K562 (cell line): ENCODE data around the gene CLTC. TPM values are rescaled to one million over a fixed set of nuclear protein-coding genes. Genes with fewer than 3 reads are reported as not detected.

ENCODE experiments used
- ATAC-seq: fragments of 200-7000 bp; cut with Tn5 transposase; 3 replicates; pipeline ENCODE4 v1.9.1; 2020; ENCODE audit warnings: moderate library complexity
- BruUV-seq: library from RNA; stranded (reverse); fragments of 400-500 nt; replicated peaks from 2 replicates; lab custom pipeline; 2021; lab: Mats Ljungman, UMichigan
- CTCF ChIA-PET: fragments of 300-600 bp; formaldehyde crosslinking; extraction: SDS; loops from one replicate; lab custom pipeline; 2021; ENCODE audit warnings: low intra/inter-chr PET ratio; lab: Yijun Ruan, JAX
- POLR2A ChIA-PET: fragments of 300-600, 350-650 bp; sonication (Branson Sonifier 250); formaldehyde crosslinking; extraction: SDS; loops from one replicate; lab custom pipeline; 2021; ENCODE audit warnings: antibody characterized with exemption, inconsistent platforms; lab: Yijun Ruan, JAX
- DNase-seq, 4 experiments: peaks; one replicate each; pipeline versions ENCODE4 v3.0.0 to v3.0.0-alpha.2; 2011 to 2018; ENCODE audit warnings: low spot score in 3 of 4, mixed read lengths in 3 of 4; ENCODE audit errors: extremely low read depth in 1 of 4
- FAIRE-seq: peaks from 2 replicates; lab custom pipeline; 2011; peaks lifted over from hg19 to GRCh38; lab: Jason Lieb, UNC
- H2AFZ ChIP-seq: 2 replicates; pipeline ENCODE4 v1.6.0; 2011; ENCODE audit warnings: low read depth, low read length, control low read depth, inconsistent platforms
- H3K27ac ChIP-seq: fragments of 200-600 bp; 3 replicates; pipeline ENCODE4 v1.8.0; 2011; ENCODE audit warnings: low read depth, mild to moderate bottlenecking, control low read depth, inconsistent platforms, low read length, moderate library complexity, mixed read lengths; ENCODE audit errors: extremely low read depth
- H3K27me3 ChIP-seq, 2 experiments: fragments of 300-600 bp in 1 of 2; 2 replicates in 1 of 2; 3 replicates in 1 of 2; pipeline versions ENCODE4 v1.6.0 to v1.8.0; 2011; ENCODE audit warnings: inconsistent platforms in 2 of 2, low read length in 2 of 2, mild to moderate bottlenecking in 1 of 2, mixed read lengths in 1 of 2, moderate library complexity in 1 of 2; ENCODE audit not compliant: control insufficient read depth in 2 of 2, insufficient read depth in 2 of 2
- H3K36me3 ChIP-seq: fragments of 300-600 bp; 3 replicates; pipeline ENCODE4 v1.8.0; 2011; ENCODE audit warnings: mild to moderate bottlenecking, low read length, inconsistent platforms; ENCODE audit not compliant: control insufficient read depth, insufficient read depth
- H3K4me1 ChIP-seq, 2 experiments: fragments of 200-600 bp in 1 of 2; replicated peaks in 1 of 2; 2 replicates in 1 of 2; 3 replicates in 1 of 2; pipeline versions ENCODE4 v1.5.1 to v1.8.0; 2011; ENCODE audit warnings: inconsistent platforms in 2 of 2, low read length in 2 of 2, mild to moderate bottlenecking in 1 of 2, mixed read lengths in 1 of 2, moderate library complexity in 1 of 2; ENCODE audit not compliant: control insufficient read depth in 2 of 2, insufficient read depth in 2 of 2
- H3K4me2 ChIP-seq: 2 replicates; pipeline ENCODE4 v1.6.1; 2011; ENCODE audit warnings: low read length, control low read depth, inconsistent platforms, mixed read lengths; ENCODE audit not compliant: insufficient read depth
- H3K4me3 ChIP-seq: fragments of 200-600 bp; sonication (generic), shearing (Covaris generic); 2 replicates; pipeline ENCODE4 v1.5.1; 2016; ENCODE audit warnings: control low read depth, inconsistent platforms
- H3K79me2 ChIP-seq: fragments of 200-600 bp; 3 replicates; pipeline ENCODE4 v1.8.0; 2011; ENCODE audit warnings: low read length, inconsistent platforms; ENCODE audit not compliant: control insufficient read depth, insufficient read depth
- H3K9ac ChIP-seq, 2 experiments: 2 replicates each; pipeline versions ENCODE4 v1.6.0 to v1.6.1; 2011; ENCODE audit warnings: low read depth in 2 of 2, low read length in 2 of 2, control low read depth in 1 of 2, inconsistent platforms in 1 of 2, mild to moderate bottlenecking in 1 of 2, mixed read lengths in 1 of 2; ENCODE audit not compliant: insufficient read depth in 1 of 2
- H3K9me1 ChIP-seq: one replicate; pipeline ENCODE4 v1.6.0; 2011; ENCODE audit warnings: inconsistent platforms, mild to moderate bottlenecking, low read length, moderate library complexity; ENCODE audit not compliant: control insufficient read depth, insufficient read depth
- H3K9me3 ChIP-seq: replicated peaks from 2 replicates; pipeline ENCODE4 v1.5.1; 2011; ENCODE audit warnings: low read depth, low read length, inconsistent platforms; ENCODE audit not compliant: control insufficient read depth, insufficient read depth
- H4K20me1 ChIP-seq: replicated peaks from 2 replicates; pipeline ENCODE4 v1.6.1; 2011; ENCODE audit warnings: low read length, inconsistent platforms, mixed read lengths; ENCODE audit not compliant: control insufficient read depth, insufficient read depth
- ASH1L ChIP-seq: fragments of 450-650 bp; IDR thresholded peaks from 2 replicates; pipeline ENCODE4 v1.6.1; 2018; ENCODE audit warnings: borderline replicate concordance, mild to moderate bottlenecking, low read depth; ENCODE audit not compliant: partially characterized antibody
- BRCA1 ChIP-seq, 2 experiments: fragments of 450-650 bp in 1 of 2; sonication (generic) in 1 of 2; formaldehyde crosslinking in 1 of 2; IDR thresholded peaks; 2 replicates each; pipeline versions ENCODE4 v1.5.0 to v1.6.1; 2017 to 2020; ENCODE audit warnings: mild to moderate bottlenecking in 1 of 2, missing genetic modification reagents in 1 of 2
- CC2D1A ChIP-seq: fragments of 450-650 bp; IDR thresholded peaks from 2 replicates; pipeline ENCODE4 v1.6.1; 2017; ENCODE audit warnings: mild to moderate bottlenecking
- DLX4 ChIP-seq: fragments of 250-450 bp; sonication (Bioruptor Pico); IDR thresholded peaks from 2 replicates; pipeline ENCODE4 v1.6.1; 2021; ENCODE audit warnings: mild to moderate bottlenecking
- ETV1 ChIP-seq: fragments of 450-650 bp; conservative IDR thresholded peaks from 2 replicates; pipeline ENCODE4 v1.6.1; 2016; ENCODE audit warnings: missing genetic modification characterization, control low read depth, low read depth, missing compliant biosample characterization
- FOXK2 ChIP-seq, 2 experiments: fragments of 450-650 bp; IDR thresholded peaks in 1 of 2; conservative IDR thresholded peaks in 1 of 2; 2 replicates each; pipeline ENCODE4 v1.6.1; 2016; ENCODE audit warnings: low read depth in 2 of 2, mild to moderate bottlenecking in 1 of 2
- MXD1 ChIP-seq: fragments of 250-450 bp; sonication (Bioruptor Pico); IDR thresholded peaks from 2 replicates; pipeline ENCODE4 v1.8.0; 2021; ENCODE audit warnings: borderline replicate concordance, mild to moderate bottlenecking, moderate library complexity; ENCODE audit not compliant: poor library complexity, severe bottlenecking
- SPI1 ChIP-seq: IDR thresholded peaks from 2 replicates; pipeline ENCODE4 v1.6.1; 2011; ENCODE audit warnings: low read depth, low read length, control low read depth, borderline replicate concordance
- SREBF1 ChIP-seq: fragments of 150-350 bp; IDR thresholded peaks from 2 replicates; pipeline ENCODE4 v1.6.1; 2014; ENCODE audit warnings: antibody characterized with exemption, low read depth, low read length, borderline replicate concordance
- TFAM ChIP-seq: fragments of 250-450 bp; sonication (Bioruptor Pico); conservative IDR thresholded peaks from 2 replicates; pipeline ENCODE4 v1.5.0; 2021; ENCODE audit warnings: mild to moderate bottlenecking, moderate library complexity
- ZNF431 ChIP-seq: sonication (generic); formaldehyde crosslinking; IDR thresholded peaks from 2 replicates; pipeline ENCODE4 v1.8.0; 2022; ENCODE audit warnings: mild to moderate bottlenecking, missing genetic modification reagents
- ZNF695 ChIP-seq: fragments of 450-650 bp; formaldehyde crosslinking; IDR thresholded peaks from 2 replicates; pipeline ENCODE4 v1.4.0; 2020; ENCODE audit warnings: mild to moderate bottlenecking, moderate library complexity
- ZNF740 ChIP-seq, 3 experiments: fragments of 200-800 bp in 1 of 3; sonication (Bioruptor generic) in 1 of 3; sonication (generic) in 1 of 3; formaldehyde crosslinking in 1 of 3; IDR thresholded peaks; 2 replicates each; pipeline versions ENCODE4 v1.6.1 to v1.8.0; 2016 to 2022; ENCODE audit warnings: mild to moderate bottlenecking in 2 of 3, missing compliant biosample characterization in 2 of 3, missing genetic modification characterization in 2 of 3, missing genetic modification reagents in 1 of 3
- ZNF79 ChIP-seq: fragments of 250-450 bp; sonication (Bioruptor Pico); IDR thresholded peaks from 2 replicates; pipeline ENCODE4 v1.4.0; 2020; ENCODE audit warnings: low read depth, mild to moderate bottlenecking, moderate library complexity
- WGBS: fragments of 100-300 bp; shearing (Covaris generic); methylation state at CpG from one replicate; pipeline ENCODE4 v1.1.6; 2016; ENCODE audit warnings: low coverage, mixed read lengths; ENCODE audit not compliant: insufficient coverage; ENCODE audit errors: missing lambda C conversion rate; 5-methylcytosine and 5-hydroxymethylcytosine counted together
- in situ Hi-C: fragments of 300-500 bp; cut with MboI; formaldehyde crosslinking; loops from 4 replicates; pipeline ENCODE4 v1.15.0; 2018; ENCODE audit warnings: inconsistent platforms, mixed read lengths
- intact Hi-C: fragments of 100-400 bp; cut with micrococcal nuclease; formaldehyde crosslinking; loops from 2 replicates; pipeline ENCODE4 v1.14.2; 2022
- polyA plus RNA-seq, 8 experiments: library from polyadenylated mRNA; depleted of rRNA in 4 of 8; stranded (reverse) in 5 of 8; unstranded in 3 of 8; fragments of >200 nt; fragmentation: Nextera tagmentation in 2 of 8; fragmentation: Illumina TruSeq in 1 of 8; extraction: Ambion mirVana in 2 of 8; extraction: Trizol in 1 of 8; gene quantifications; 2 replicates each; pipeline versions ENCODE4 v1.2.1 to v1.2.3, GENCODE V29; 2011 to 2014; ENCODE audit warnings: inconsistent platforms in 1 of 8, missing spikeins in 1 of 8
- total RNA-seq, 7 experiments: library from RNA; depleted of rRNA in 6 of 7; stranded (reverse); fragments of >200 nt in 6 of 7; fragmentation: Illumina TruSeq in 2 of 7; extraction: Trizol in 2 of 7; gene quantifications; 2 replicates each; pipeline versions ENCODE4 v1.2.1 to v1.2.3, GENCODE V29; 2011 to 2021; ENCODE audit warnings: low replicate concordance in 1 of 7

CLTC gene
- total and polyA plus RNA-seq, 9 of the 15 experiments (the other 6 are each of a cell fraction or from before 2014, with no cell fraction given), result 115 to 267 (median 174) TPM

- CTCF ChIA-PET, result no interaction called here
- TF ChIP-seq ZNF695 (CRISPR knock-in tag), result no peak
- TF ChIP-seq, all 486 proteins: peak for 0
- in situ Hi-C loops (no loop called here), intact Hi-C loops (no loop called here)
- WGBS, result 100% methylated on average over 1 of the region's 1 CpG
- Histone ChIP-seq H3K9ac (no peak overlapping the region), H3K27ac (no peak overlapping the region), H3K9me1 (no peaks in the 10 kb centered on the region), H3K4me3 (no peak overlapping the region), H3K79me2 (peaks cover 52% of the 10 kb centered on the region), H3K9me3 (no peaks in the 10 kb centered on the region), H3K4me2 (no peak overlapping the region), H4K20me1 (no peaks in the 10 kb centered on the region), H3K36me3 (peaks cover 97% of the 10 kb centered on the region), H3K4me1 (no peaks in the 10 kb centered on the region), H3K27me3 (no peaks in the 10 kb centered on the region), H2AFZ (no peak overlapping the region)
- POLR2A ChIA-PET, result no interaction called here
- no peak for DNase-seq
- BruUV-seq, result no TSS peak
- no peak for FAIRE-seq
- no peak for ATAC-seq
Measured at GRCh38 chr17:59650642-59651041, 30.9 kb downstream of the CLTC start.

GRCh38 chr17:59651346-59651745 lies 31.7 kb downstream of the CLTC start:
- ATAC-seq (no peak), FAIRE-seq (no peak), DNase-seq (no peak)
- BruUV-seq, result no TSS peak
- ChIA-PET CTCF (no interaction called here), POLR2A (interaction anchor here (1.3 kb wide), 1 partner anchor 8 kb away, joined by 4 read pairs; no protein-coding TSS in a partner anchor)
- Histone ChIP-seq H3K27ac (no peak overlapping the region), H3K9me1 (no peaks in the 10 kb centered on the region), H3K9me3 (no peaks in the 10 kb centered on the region), H3K9ac (no peak overlapping the region), H3K27me3 (no peaks in the 10 kb centered on the region), H2AFZ (no peak overlapping the region), H3K36me3 (peaks cover 97% of the 10 kb centered on the region), H3K4me1 (no peaks in the 10 kb centered on the region), H3K4me2 (no peak overlapping the region), H3K79me2 (peaks cover 45% of the 10 kb centered on the region), H4K20me1 (no peaks in the 10 kb centered on the region), H3K4me3 (no peak overlapping the region)
- in situ Hi-C loops (no loop called here), intact Hi-C loops (no loop called here)
- TF ChIP-seq CC2D1A, result no peak
- no peak for TF ChIP-seq SREBF1
- TF ChIP-seq FOXK2 (conservative IDR thresholded peaks at IDR 0.05 in 1 of 2, IDR thresholded peaks at IDR 0.05 in 1 of 2; ENCODE audit: low read depth in 2 of 2), result no peak
- TF ChIP-seq BRCA1 (IDR thresholded peaks at IDR 0.05), result no peak
- no peak for TF ChIP-seq BRCA1 (CRISPR knock-in tag; IDR thresholded peaks at IDR 0.05)
- TF ChIP-seq MXD1 (CRISPR knock-in tag), result no peak
- TF ChIP-seq ETV1 (tag), result no peak
- no peak for TF ChIP-seq ZNF740 (CRISPR knock-in tag; IDR thresholded peaks at IDR 0.05)
- TF ChIP-seq ZNF740 (tag; IDR thresholded peaks at IDR 0.05), result no peak
- no peak for TF ChIP-seq TFAM
- TF ChIP-seq ASH1L, result no peak
- TF ChIP-seq ZNF431, result no peak
- TF ChIP-seq DLX4 (CRISPR knock-in tag), result no peak
- no peak for TF ChIP-seq SPI1
- TF ChIP-seq ZNF79, result no peak
